Transverse colon (tissue), 4 donors: ENCODE measurements around the gene ADAMTS19. TPM values are rescaled to one million over a fixed set of nuclear protein-coding genes. Genes with fewer than 3 reads are reported as not detected.

Experiments used
- DNase-seq: peaks from one replicate; pipeline ENCODE4 v3.0.0-alpha.2; 2019
- H3K27ac ChIP-seq, 4 donors: fragments of 200-600 bp; sonication (generic); 2 replicates each; pipeline ENCODE4 v1.5.1; 2016 to 2018; ENCODE audit warnings: inconsistent platforms in 4 of 4
- H3K27me3 ChIP-seq: fragments of 200-600 bp; sonication (generic); 2 replicates; pipeline ENCODE4 v1.5.1; 2017; ENCODE audit warnings: inconsistent platforms
- H3K36me3 ChIP-seq, 4 donors: fragments of 200-600 bp; sonication (generic); 2 replicates each; pipeline ENCODE4 v1.5.1; 2017 to 2019; ENCODE audit warnings: inconsistent platforms in 4 of 4
- H3K4me1 ChIP-seq, 4 donors: fragments of 200-600 bp; sonication (generic); 2 replicates each; pipeline ENCODE4 v1.5.1; 2017 to 2020; ENCODE audit warnings: inconsistent platforms in 4 of 4
- H3K4me3 ChIP-seq, 4 donors: fragments of 200-600 bp; sonication (generic); 1 replicate in 1 of 4; 2 replicates in 3 of 4; pipeline versions ENCODE4 v1.5.1 to v1.6.1; 2017 to 2019; ENCODE audit warnings: inconsistent platforms in 4 of 4
- H3K9me3 ChIP-seq, 2 donors: fragments of 200-600 bp; sonication (generic); 2 replicates each; pipeline ENCODE4 v1.5.1; 2017 to 2019; ENCODE audit warnings: inconsistent platforms in 2 of 2
- EP300 ChIP-seq: sonication (generic); formaldehyde crosslinking; IDR thresholded peaks from one replicate; pipeline ENCODE4 v1.6.1; 2017; ENCODE audit warnings: antibody characterized with exemption, low read depth
- POLR2A ChIP-seq: fragments of 450-650 bp; IDR thresholded peaks from one replicate; pipeline ENCODE4 v1.6.1; 2016; ENCODE audit warnings: antibody characterized with exemption, mild to moderate bottlenecking, moderate library complexity
- POLR2AphosphoS5 ChIP-seq, 3 donors: sonication (generic); formaldehyde crosslinking; IDR thresholded peaks; one replicate each; pipeline ENCODE4 v1.6.1; 2016; ENCODE audit warnings: antibody characterized with exemption in 3 of 3
- WGBS, 2 donors: methylation state at CpG; one replicate each; pipeline ENCODE4 v1.1.5; 2018; ENCODE audit warnings: low coverage in 1 of 2; 5-methylcytosine and 5-hydroxymethylcytosine counted together
- in situ Hi-C, 4 donors: fragments of 200-750 bp; cut with MboI; loops; one replicate each; pipeline versions ENCODE4 v1.15.0 to v1.15.1; 2017; ENCODE audit warnings: low sequenced_read_pairs in 3 of 4, low pct_ligation_motif_present in 1 of 4, low pct_unique_long_range_greater_than_20kb in 1 of 4
- intact Hi-C: fragments of 100-400 bp; cut with DNase I; formaldehyde crosslinking; loops from one replicate; pipeline ENCODE4 v1.15.1; 2023; ENCODE audit warnings: low total_unique reads
- total RNA-seq, 4 donors: library from RNA; depleted of rRNA; stranded (reverse); fragments of >200 nt; gene quantifications; one replicate each; pipeline ENCODE4 v1.1.0, GENCODE V29; 2016
- TF ChIP-seq, protein P1 (sequence below), 5 experiments: fragments of 200-600 bp in 3 of 5; fragments of 450-650 bp in 2 of 5; sonication (generic) in 3 of 5; IDR thresholded peaks; 1 replicate in 2 of 5; 2 replicates in 3 of 5; pipeline ENCODE4 v1.5.1; 2016 to 2017; ENCODE audit warnings: antibody characterized with exemption in 5 of 5, inconsistent platforms in 3 of 5, mild to moderate bottlenecking in 2 of 5, moderate library complexity in 1 of 5

The ADAMTS19 gene
- total RNA-seq, 4 donors from 2014 or later: 0.16 to 0.96 TPM; not detected in 2

DNA sequence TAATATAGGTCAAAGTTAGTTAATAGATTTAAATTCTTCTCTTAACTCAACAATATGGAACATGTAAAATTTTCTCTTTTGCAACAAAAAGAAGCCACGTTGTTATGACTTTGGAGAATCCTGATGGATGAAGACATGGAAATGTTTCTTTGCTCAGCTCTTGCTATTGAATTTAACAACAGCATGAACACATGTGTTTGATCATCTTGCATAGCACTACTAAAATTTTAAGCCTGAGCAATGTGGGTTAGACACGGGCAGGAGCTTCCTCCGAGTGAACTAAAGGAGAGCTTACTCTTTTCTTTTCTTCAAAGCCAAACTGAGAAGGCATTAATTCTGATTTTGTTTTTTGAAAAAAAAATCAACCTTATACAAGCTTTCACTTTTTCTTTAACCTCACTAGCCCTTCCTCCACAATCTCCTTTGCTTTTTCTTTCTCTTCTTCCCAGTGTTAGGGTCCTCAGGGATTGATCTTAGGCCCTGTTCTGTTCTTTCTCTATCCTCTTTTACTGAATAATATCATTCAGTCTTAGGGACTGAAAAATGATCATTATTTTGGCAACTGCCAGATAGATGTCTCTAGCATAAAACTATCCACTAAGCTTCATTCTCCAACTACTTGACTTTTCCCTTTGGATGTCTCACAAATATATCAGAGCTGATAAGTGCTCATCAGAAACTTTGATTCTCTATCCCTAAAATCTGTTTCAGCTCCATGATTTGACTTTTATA is 36.9 kb downstream of the ADAMTS19 start:
- no peaks in the 10 kb centered on the region for H3K9me3 ChIP-seq
- 58 to 81% methylated on average over 3 of the region's 3 CpGs for whole genome bisulfite sequencing, 2 donors
- no peaks in the 10 kb centered on the region for H3K4me1 ChIP-seq
- no peak for DNase-seq
- intact Hi-C loops: no loop called here
- TF ChIP-seq EP300 (no peak), POLR2AphosphoS5 (IDR thresholded peaks at IDR 0.05) (no peak), POLR2A (no peak)
- TF ChIP-seq, protein P1, sequence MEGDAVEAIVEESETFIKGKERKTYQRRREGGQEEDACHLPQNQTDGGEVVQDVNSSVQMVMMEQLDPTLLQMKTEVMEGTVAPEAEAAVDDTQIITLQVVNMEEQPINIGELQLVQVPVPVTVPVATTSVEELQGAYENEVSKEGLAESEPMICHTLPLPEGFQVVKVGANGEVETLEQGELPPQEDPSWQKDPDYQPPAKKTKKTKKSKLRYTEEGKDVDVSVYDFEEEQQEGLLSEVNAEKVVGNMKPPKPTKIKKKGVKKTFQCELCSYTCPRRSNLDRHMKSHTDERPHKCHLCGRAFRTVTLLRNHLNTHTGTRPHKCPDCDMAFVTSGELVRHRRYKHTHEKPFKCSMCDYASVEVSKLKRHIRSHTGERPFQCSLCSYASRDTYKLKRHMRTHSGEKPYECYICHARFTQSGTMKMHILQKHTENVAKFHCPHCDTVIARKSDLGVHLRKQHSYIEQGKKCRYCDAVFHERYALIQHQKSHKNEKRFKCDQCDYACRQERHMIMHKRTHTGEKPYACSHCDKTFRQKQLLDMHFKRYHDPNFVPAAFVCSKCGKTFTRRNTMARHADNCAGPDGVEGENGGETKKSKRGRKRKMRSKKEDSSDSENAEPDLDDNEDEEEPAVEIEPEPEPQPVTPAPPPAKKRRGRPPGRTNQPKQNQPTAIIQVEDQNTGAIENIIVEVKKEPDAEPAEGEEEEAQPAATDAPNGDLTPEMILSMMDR (IDR thresholded peaks at IDR 0.05): no peak
- in situ Hi-C loops: no loop called here
- H3K36me3 ChIP-seq: no peaks in the 10 kb centered on the region
- no peak overlapping the region for H3K4me3 ChIP-seq
- no peak overlapping the region for H3K27ac ChIP-seq
- H3K27me3 ChIP-seq: no peaks in the 10 kb centered on the region

DNA sequence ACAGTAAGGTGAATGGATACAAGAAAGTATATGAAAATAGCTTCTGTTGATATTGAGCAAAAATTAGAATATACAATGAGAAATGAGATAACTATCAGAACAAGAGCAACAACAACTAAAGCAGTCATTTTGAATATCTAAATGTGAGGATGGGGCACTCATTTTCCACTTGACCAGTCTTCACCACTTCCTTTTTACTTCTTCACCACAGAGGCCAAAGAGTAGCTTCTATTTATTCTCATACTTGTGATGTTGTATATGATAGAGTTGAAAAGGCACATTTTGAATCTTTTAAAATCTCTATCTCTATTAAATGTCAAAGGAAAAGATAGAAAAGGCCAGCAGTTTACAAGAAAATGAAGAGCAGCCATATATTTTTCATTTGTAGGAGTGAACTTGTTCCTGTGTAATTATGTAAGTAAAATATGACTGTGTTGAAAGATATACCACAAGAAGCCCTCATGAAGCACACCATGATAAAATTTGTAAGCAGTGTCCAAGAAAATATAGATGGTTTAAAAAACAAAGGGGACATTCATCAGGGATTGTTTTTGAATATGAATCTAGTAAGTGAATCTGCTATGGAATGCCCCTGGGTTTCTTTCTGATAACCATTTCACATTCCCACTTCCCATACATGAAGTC is 39.2 kb downstream of the ADAMTS19 start:
- TF ChIP-seq POLR2AphosphoS5 (IDR thresholded peaks at IDR 0.05): no peak
- no peak for TF ChIP-seq POLR2A
- TF ChIP-seq, protein P1 (IDR thresholded peaks at IDR 0.05): no peak
- no peak for TF ChIP-seq EP300
- in situ Hi-C loops: no loop called here

DNA sequence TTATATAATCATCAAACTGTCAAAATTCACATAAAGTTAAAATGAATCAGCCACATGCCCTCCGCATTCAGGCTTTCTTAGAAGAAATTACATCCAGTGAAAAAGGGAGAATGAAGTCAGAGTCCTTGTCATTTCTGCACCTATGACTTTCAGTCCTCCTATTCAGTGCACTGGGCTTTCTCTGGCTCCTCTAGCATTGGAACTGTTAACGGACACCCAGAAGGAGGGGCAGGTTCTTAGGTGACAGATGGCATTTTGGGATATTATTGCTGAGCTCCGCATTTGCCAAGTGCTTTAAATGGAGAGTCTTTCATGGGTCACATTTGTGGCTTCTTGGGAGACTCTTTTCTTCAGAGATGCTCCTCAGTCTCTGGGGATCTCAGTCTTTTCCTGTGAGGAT is 40.0 kb downstream of the ADAMTS19 start:
- no peaks in the 10 kb centered on the region for H3K27me3 ChIP-seq
- no peaks in the 10 kb centered on the region for H3K9me3 ChIP-seq
- WGBS, 2 donors: 77 to 78% methylated on average over 3 of the region's 3 CpGs
- DNase-seq: no peak
- no peak overlapping the region for H3K4me3 ChIP-seq
- TF ChIP-seq, protein P1 (IDR thresholded peaks at IDR 0.05): no peak
- TF ChIP-seq POLR2AphosphoS5 (IDR thresholded peaks at IDR 0.05) (no peak), EP300 (no peak), POLR2A (no peak)
- intact Hi-C loops (no loop called here), in situ Hi-C loops (no loop called here)
- no peak overlapping the region for H3K27ac ChIP-seq
- H3K36me3 ChIP-seq: no peaks in the 10 kb centered on the region
- H3K4me1 ChIP-seq: no peaks in the 10 kb centered on the region

More for the DNA sequence above, 39.2 kb downstream of the ADAMTS19 start:
- H3K27me3 ChIP-seq: no peaks in the 10 kb centered on the region
- DNase-seq: no peak
- H3K4me3 ChIP-seq: no peak overlapping the region
- intact Hi-C loops: no loop called here
- H3K36me3 ChIP-seq: no peaks in the 10 kb centered on the region
- no peaks in the 10 kb centered on the region for H3K4me1 ChIP-seq
- no peaks in the 10 kb centered on the region for H3K9me3 ChIP-seq
- H3K27ac ChIP-seq: no peak overlapping the region

DNA sequence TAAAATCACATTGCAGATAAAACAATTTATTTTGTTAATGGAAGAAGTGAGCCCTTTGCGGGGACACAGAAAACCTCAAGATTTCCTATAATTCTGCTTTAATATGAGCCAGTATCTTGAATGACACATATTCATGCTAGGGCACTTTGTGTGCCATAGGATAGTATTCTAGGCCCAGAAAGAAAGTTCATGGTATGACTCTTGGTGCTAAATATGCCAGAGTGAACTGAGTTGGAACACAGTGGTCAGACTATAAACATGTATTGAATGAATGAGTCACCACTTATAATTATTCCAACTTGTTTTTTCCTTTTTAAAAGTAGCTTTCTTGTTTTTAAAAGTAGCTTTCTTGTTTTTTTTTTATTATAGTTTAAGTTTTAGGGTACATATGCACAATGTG is 46.0 kb downstream of the ADAMTS19 start:
- peaks cover 0 to 11% (median 5%) of the 10 kb centered on the region in 4 donors for H3K4me1 ChIP-seq
- 87 to 90% methylated on average over 1 of the region's 1 CpG for WGBS, 2 donors
- intact Hi-C loops (no loop called here), in situ Hi-C loops (no loop called here)
- H3K36me3 ChIP-seq: no peaks in the 10 kb centered on the region
- no peaks in the 10 kb centered on the region for H3K9me3 ChIP-seq
- H3K27ac ChIP-seq: no peak overlapping the region
- no peak for DNase-seq
- H3K27me3 ChIP-seq: no peaks in the 10 kb centered on the region
- no peak overlapping the region for H3K4me3 ChIP-seq
- no peak for TF ChIP-seq POLR2AphosphoS5 (IDR thresholded peaks at IDR 0.05)
- no peak for TF ChIP-seq POLR2A
- no peak for TF ChIP-seq EP300
- TF ChIP-seq, protein P1 (IDR thresholded peaks at IDR 0.05): no peak
